ENCODE data around the gene TMEM125.

The TMEM125 gene

GRCh38 chr1:43311521-43311920, 41.7 kb downstream of the TMEM125 start:
- no peak overlapping the region for H3K4me3 ChIP-seq (ENCODE audit: low read depth, low read length)
- no peak for TF ChIP-seq CTCF (conservative IDR thresholded peaks at IDR 0.05; ENCODE audit: low read depth, low read length)
- no peak for DNase-seq (ENCODE audit: low read depth)

- no peak overlapping the region for H3K4me3 ChIP-seq (ENCODE audit: low read depth, low read length)
- no peak for TF ChIP-seq CTCF (conservative IDR thresholded peaks at IDR 0.05; ENCODE audit: low read depth, low read length)
- DNase-seq (ENCODE audit: low read depth): no peak
Observed at GRCh38 chr1:43312212-43312623, 42.4 kb downstream of the TMEM125 start.

GRCh38 chr1:43312663-43313515, 43.1 kb downstream of the TMEM125 start:
- no peak overlapping the region for H3K4me3 ChIP-seq (ENCODE audit: low read depth, low read length)
- no peak for DNase-seq (ENCODE audit: low read depth)
- TF ChIP-seq CTCF (conservative IDR thresholded peaks at IDR 0.05; ENCODE audit: low read depth, low read length): no peak

GRCh38 chr1:43313771-43314170, 44.0 kb downstream of the TMEM125 start:
- no peak overlapping the region for H3K4me3 ChIP-seq (ENCODE audit: low read depth, low read length)
- no peak for TF ChIP-seq CTCF (conservative IDR thresholded peaks at IDR 0.05; ENCODE audit: low read depth, low read length)
- no peak for DNase-seq (ENCODE audit: low read depth)

GRCh38 chr1:43314233-43314632, 44.5 kb downstream of the TMEM125 start:
- no peak overlapping the region for H3K4me3 ChIP-seq (ENCODE audit: low read depth, low read length)
- TF ChIP-seq CTCF (conservative IDR thresholded peaks at IDR 0.05; ENCODE audit: low read depth, low read length): no peak
- no peak for DNase-seq (ENCODE audit: low read depth)

- no peak for TF ChIP-seq CTCF (conservative IDR thresholded peaks at IDR 0.05; ENCODE audit: low read depth, low read length)
- DNase-seq (ENCODE audit: low read depth): no peak
- no peak overlapping the region for H3K4me3 ChIP-seq (ENCODE audit: low read depth, low read length)
Observed at GRCh38 chr1:43315481-43315880, 45.7 kb downstream of the TMEM125 start.

Measured in choroid plexus epithelial cell (primary cell).